Measurements from ENCODE around the gene SLC9C2. TPM values are rescaled to one million over a fixed set of nuclear protein-coding genes. Genes with fewer than 3 reads are reported as not detected.
A peak's percentile ranks its signal among the peaks of the same experiment; 100 is the strongest.

The SLC9C2 gene
- polyA plus RNA-seq, 3 donors, result not detected

- intact Hi-C loops (cut with micrococcal nuclease), result no loop called here
Observed at GRCh38 chr1:173536223-173536622, 66.6 kb downstream of the SLC9C2 start.

GRCh38 chr1:173532237-173532636, 70.6 kb downstream of the SLC9C2 start:
- no peak for TF ChIP-seq CTCF (IDR thresholded peaks at IDR 0.05)
- intact Hi-C loops (cut with micrococcal nuclease), result no loop called here
- no peaks in the 10 kb centered on the region for H3K36me3 ChIP-seq (replicated peaks in 1 of 2; ENCODE audit: control insufficient read depth in 1 of 2, insufficient read depth in 2 of 2, low read length in 2 of 2)
- peaks cover 2% of the 10 kb centered on the region for H3K4me1 Mint-ChIP-seq
- no peak overlapping the region for H3K27ac ChIP-seq (ENCODE audit: low read depth in 1 of 2, low read length in 2 of 2)
- no peaks in the 10 kb centered on the region for H3K79me2 ChIP-seq (ENCODE audit: insufficient read depth, low read length)
- no peaks in the 10 kb centered on the region for H3K9me3 Mint-ChIP-seq
- no peaks in the 10 kb centered on the region for H4K20me1 ChIP-seq (ENCODE audit: insufficient read depth, low read length)
- no peaks in the 10 kb centered on the region for H3K9me3 ChIP-seq (replicated peaks in 1 of 2; ENCODE audit: control insufficient read depth in 1 of 2, insufficient read depth in 1 of 2, low read length in 2 of 2)
- H3K36me3 Mint-ChIP-seq, result no peaks in the 10 kb centered on the region
- no peak overlapping the region for H3K27ac Mint-ChIP-seq
- no peak overlapping the region for H3K4me2 ChIP-seq (replicated peaks; ENCODE audit: extremely low read depth, low read length, poor library complexity, severe bottlenecking)
- no peak overlapping the region for H3K4me3 ChIP-seq (replicated peaks in 1 of 3; ENCODE audit: low read depth in 2 of 3, low read length in 3 of 3)
- peaks cover 0 to 2% (median 2%) of the 10 kb centered on the region in 3 donors for H3K27me3 Mint-ChIP-seq (ENCODE audit: low read depth in 3 of 3)
- no peak for DNase-seq
- no peak overlapping the region for H3K9ac ChIP-seq (ENCODE audit: insufficient read depth, low read length, poor library complexity, severe bottlenecking)
- peak overlapping the region; percentile 19 for H2AFZ ChIP-seq (ENCODE audit: insufficient read depth, low read depth, low read length, poor library complexity, severe bottlenecking)
- H3K27me3 ChIP-seq (ENCODE audit: control insufficient read depth in 2 of 2, insufficient read depth in 2 of 2, low read length in 2 of 2), result no peaks in the 10 kb centered on the region
- H3K4me1 ChIP-seq (ENCODE audit: control insufficient read depth in 1 of 2, insufficient read depth in 2 of 2, low read length in 2 of 2), result no peaks in the 10 kb centered on the region
- H3K4me3 Mint-ChIP-seq, result no peak overlapping the region

More at GRCh38 chr1:173536223-173536622, 66.6 kb downstream of the SLC9C2 start:
- Histone ChIP-seq H3K79me2 (ENCODE audit: insufficient read depth, low read length) (no peaks in the 10 kb centered on the region), H4K20me1 (ENCODE audit: insufficient read depth, low read length) (no peaks in the 10 kb centered on the region), H3K27me3 (ENCODE audit: control insufficient read depth in 2 of 2, insufficient read depth in 2 of 2, low read length in 2 of 2) (no peaks in the 10 kb centered on the region), H2AFZ (ENCODE audit: insufficient read depth, low read depth, low read length, poor library complexity, severe bottlenecking) (no peak overlapping the region), H3K36me3 (replicated peaks in 1 of 2; ENCODE audit: control insufficient read depth in 1 of 2, insufficient read depth in 2 of 2, low read length in 2 of 2) (no peaks in the 10 kb centered on the region), H3K27ac (ENCODE audit: low read depth in 1 of 2, low read length in 2 of 2) (no peak overlapping the region), H3K4me1 (ENCODE audit: control insufficient read depth in 1 of 2, insufficient read depth in 2 of 2, low read length in 2 of 2) (no peaks in the 10 kb centered on the region), H3K4me3 (replicated peaks in 1 of 3; ENCODE audit: low read depth in 2 of 3, low read length in 3 of 3) (no peak overlapping the region), H3K4me2 (replicated peaks; ENCODE audit: extremely low read depth, low read length, poor library complexity, severe bottlenecking) (no peak overlapping the region), H3K9me3 (replicated peaks in 1 of 2; ENCODE audit: control insufficient read depth in 1 of 2, insufficient read depth in 1 of 2, low read length in 2 of 2) (no peaks in the 10 kb centered on the region), H3K9ac (ENCODE audit: insufficient read depth, low read length, poor library complexity, severe bottlenecking) (no peak overlapping the region)
- no peak for DNase-seq
- peaks cover 0 to 2% (median 2%) of the 10 kb centered on the region in 3 donors for H3K27me3 Mint-ChIP-seq (ENCODE audit: low read depth in 3 of 3)
- peaks cover 2% of the 10 kb centered on the region for H3K4me1 Mint-ChIP-seq
- TF ChIP-seq CTCF (IDR thresholded peaks at IDR 0.05), result no peak
- no peak overlapping the region for H3K27ac Mint-ChIP-seq
- H3K9me3 Mint-ChIP-seq, result peaks cover 0 to 6% (median 2%) of the 10 kb centered on the region in 7 donors
- H3K36me3 Mint-ChIP-seq, result no peaks in the 10 kb centered on the region
- H3K4me3 Mint-ChIP-seq, result no peak overlapping the region
